HG02981 (cell line): Measurements from ENCODE around the gene VGF.
A peak's percentile ranks its signal among the peaks of the same experiment; 100 is the strongest.
"Not testable (repeated sequence)": the region's sequence is repeated elsewhere in the genome, so short reads cannot be mapped to it uniquely, and the experiment has no call there.

Experiments
- ATAC-seq: cut with Tn5 transposase; IDR thresholded peaks from one replicate; pipeline ENCODE4 v1.9.1; 2021; ENCODE audit warnings: mild to moderate bottlenecking, moderate library complexity; ENCODE audit not compliant: unreplicated experiment

Gene VGF

DNA sequence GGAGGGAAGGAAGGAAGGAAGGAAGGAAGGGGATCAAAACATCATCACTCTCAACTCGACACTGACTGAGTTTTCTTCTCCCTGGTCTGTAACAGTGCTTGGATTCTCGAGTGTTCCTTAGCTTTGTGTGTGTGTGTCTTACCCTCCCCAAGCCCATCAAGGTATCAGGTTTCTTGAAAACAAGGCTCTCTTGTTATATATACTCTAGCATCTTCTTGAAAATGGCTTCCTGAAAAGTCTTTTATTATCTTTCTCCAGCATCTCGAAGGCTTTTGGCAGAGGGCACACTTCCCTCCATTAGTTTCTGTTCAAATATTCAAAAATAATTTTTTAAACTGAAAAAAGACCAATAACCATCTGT is 25.1 kb downstream of the VGF start:
- ATAC-seq = no peak

GRCh38 chr7:101138213-101138870 is 27.0 kb downstream of the VGF start:
- ATAC-seq = peak; percentile 73

DNA sequence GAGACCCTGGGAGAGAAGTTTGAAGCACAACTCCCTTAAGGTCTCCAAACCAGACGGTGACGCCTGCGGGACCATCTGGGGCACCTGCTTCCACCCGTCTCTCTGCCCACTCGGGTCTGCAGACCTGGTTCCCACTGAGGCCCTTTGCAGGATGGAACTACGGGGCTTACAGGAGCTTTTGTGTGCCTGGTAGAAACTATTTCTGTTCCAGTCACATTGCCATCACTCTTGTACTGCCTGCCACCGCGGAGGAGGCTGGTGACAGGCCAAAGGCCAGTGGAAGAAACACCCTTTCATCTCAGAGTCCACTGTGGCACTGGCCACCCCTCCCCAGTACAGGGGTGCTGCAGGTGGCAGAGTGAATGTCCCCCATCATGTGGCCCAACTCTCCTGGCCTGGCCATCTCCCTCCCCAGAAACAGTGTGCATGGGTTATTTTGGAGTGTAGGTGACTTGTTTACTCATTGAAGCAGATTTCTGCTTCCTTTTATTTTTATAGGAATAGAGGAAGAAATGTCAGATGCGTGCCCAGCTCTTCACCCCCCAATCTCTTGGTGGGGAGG is 27.6 kb downstream of the VGF start:
- ATAC-seq = no peak

GRCh38 chr7:101134399-101134980 is 30.9 kb downstream of the VGF start:
- ATAC-seq = no peak

GRCh38 chr7:101133621-101134398 is 31.6 kb downstream of the VGF start:
- no peak for ATAC-seq

DNA sequence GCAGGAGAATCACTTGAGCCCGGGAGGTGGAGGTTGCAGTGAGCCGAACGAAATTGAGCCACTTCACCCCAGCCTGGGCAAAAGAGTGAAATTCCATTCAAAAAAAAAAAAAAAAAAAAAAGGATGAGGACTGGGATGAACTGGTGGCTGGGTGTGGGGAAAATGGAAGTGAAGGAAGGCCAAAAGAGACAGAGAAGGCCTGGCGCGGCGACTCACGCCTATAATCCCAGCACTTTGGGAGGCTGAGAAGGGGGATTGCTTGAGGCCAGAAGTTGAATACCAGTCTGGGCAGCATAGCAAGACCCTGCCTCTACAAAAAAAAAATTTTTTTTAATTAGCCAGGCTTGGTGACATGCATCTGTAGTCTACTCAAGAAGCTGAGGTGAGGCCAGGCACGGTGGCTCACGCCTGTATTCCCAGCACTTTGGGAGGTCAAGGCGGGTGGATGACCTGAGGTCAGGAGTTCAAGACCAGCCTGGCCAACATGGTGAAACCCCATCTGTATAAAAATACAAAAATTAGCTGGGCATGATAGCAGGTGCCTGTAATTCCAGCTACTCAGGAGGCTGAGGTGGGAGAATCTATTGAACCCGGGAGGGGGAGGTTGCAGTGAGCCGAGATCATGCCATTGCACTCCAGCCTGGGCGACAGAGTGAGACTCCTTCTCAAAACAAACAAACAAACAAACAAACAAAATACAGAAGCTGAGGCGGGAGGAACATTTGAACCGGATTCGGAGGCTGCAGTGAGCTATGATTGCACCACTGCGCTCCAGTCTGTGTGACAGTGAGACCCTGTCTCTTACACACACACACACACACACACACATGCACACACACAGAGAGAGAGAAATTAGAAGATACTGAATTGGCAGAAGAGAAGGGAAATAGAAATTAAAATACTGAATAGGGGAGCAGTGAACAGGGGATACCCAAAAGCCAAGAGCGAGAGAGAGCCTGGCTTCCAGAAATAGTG is 32.5 kb downstream of the VGF start:
- ATAC-seq = not testable (repeated sequence)

- ATAC-seq = no peak
Measured at GRCh38 chr7:101129603-101130117, 35.7 kb downstream of the VGF start.

GRCh38 chr7:101128040-101128834 is 37.1 kb downstream of the VGF start:
- no peak for ATAC-seq

DNA sequence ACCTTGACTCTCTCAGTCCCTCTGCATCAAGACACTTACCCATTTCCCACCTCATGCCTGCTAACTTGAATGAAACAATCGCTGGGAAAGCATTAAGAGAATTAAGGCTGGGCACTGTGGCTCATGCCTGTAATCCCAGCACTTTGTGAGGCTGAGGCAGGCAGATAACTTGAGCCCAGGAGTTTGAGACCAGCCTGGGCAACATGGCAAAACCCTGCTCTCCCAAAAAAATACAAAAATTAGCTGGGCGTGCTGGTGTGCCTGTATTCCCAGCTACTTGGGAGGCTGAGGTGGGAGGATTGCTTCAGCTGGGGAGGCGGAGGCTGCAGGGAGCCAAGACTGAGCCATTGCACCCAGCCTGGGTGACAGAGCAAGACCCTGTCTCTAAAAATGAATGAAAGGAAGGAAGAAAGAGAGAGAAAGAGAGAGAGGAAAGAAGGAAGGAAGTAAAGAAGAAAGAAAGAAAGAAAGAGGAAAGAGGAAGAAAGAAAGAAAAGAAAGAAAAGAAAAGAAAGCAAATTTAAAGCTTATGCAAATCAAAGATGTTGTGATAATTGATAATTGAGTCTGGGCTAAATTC is 37.8 kb downstream of the VGF start:
- ATAC-seq = no peak

DNA sequence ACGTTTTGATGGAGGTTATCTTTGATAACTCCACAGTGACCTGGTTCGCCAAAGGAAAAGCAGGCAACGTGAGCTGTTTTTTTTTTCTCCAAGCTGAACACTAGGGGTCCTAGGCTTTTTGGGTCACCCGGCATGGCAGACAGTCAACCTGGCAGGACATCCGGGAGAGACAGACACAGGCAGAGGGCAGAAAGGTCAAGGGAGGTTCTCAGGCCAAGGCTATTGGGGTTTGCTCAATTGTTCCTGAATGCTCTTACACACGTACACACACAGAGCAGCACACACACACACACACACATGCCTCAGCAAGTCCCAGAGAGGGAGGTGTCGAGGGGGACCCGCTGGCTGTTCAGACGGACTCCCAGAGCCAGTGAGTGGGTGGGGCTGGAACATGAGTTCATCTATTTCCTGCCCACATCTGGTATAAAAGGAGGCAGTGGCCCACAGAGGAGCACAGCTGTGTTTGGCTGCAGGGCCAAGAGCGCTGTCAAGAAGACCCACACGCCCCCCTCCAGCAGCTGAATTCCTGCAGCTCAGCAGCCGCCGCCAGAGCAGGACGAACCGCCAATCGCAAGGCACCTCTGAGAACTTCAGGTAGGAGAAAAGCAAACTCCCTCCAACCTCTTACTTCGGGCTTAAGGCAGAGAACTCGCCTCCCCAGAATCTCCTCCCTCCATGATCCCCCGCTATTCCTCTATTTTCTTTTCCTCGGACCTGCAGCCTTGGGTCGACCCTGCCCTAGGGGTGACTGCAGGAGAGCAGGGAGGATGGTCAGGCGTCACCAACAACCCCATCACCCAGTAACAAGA is 38.5 kb downstream of the VGF start, which contains the start of gene SERPINE1:
Gene SERPINE1 (plus strand): TSS at position 454 of the 809 bp plus-strand sequence. CDS start 1,290 bp downstream, outside the sequence.
- ATAC-seq = peak; percentile 35

- peak; percentile 71 for ATAC-seq
Measured at GRCh38 chr7:101125989-101126650, 39.2 kb downstream of the VGF start.

- no peak for ATAC-seq
Measured at GRCh38 chr7:101124376-101125056, 40.9 kb downstream of the VGF start.

DNA sequence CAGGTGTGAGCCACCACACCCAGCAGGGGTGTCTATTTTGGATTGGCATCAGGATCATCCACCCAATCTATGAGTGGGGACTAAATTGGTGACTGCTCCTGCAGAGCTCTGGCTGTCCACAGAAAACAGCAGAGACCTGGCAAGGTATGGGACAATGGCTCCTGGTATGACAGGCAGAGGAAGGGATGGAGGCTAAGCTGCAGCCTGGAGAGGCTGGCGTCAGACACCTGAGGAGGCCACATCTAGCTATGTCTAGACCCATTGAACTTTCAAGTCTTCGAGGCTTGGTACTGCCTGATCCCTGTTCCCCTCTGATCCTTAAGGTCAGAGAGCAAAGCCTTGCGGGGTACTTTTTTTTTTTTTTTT is 41.7 kb downstream of the VGF start:
- ATAC-seq = no peak

DNA sequence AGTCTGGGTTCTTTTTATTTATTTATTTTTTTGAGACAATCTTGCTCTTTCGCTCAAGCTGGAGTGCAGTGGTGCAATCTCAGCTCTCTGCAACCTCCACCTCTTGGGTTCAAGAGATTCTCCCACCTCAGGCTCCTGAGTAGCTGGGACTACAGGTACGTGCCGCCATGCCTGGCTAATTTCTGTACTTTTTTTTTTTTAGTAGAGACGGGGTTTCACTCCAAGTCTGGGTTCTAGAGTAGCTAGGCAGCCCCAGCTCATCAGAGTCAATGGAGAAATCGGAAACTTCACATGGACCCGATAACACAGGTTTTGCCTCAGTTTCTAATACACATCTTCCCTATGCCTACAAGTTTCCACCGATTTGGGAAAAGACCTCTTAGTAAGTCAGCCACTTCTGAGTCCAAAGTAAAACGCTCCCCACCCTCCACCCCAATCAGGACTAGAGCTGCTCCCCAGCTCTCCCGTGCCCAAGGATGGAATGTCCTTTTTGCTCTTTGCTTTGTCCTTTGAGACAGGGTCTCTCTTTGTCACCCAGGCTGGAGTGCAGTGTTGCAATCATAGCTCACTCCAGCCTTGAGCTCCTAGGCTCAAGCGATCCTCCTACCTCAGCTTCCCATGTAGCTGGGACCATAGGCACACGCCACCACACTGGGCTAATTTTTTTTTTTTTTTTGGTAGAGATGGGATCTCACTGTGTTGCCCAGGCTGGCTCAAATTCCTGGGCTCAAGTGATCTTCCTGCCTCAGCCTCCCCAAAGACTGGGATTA is 42.3 kb downstream of the VGF start:
- ATAC-seq = no peak

GRCh38 chr7:101121991-101122932 is 43.1 kb downstream of the VGF start:
- ATAC-seq = no peak

GRCh38 chr7:101121631-101121990 is 43.8 kb downstream of the VGF start:
- ATAC-seq = not testable (repeated sequence)
